Measurements from ENCODE around the gene P4HA2.

GRCh38 chr5:132237670-132238069 is 10.0 kb upstream of the P4HA2 start:
- TF ChIP-seq CTCF (IDR thresholded peaks at IDR 0.05): no peak
- no peak for TF ChIP-seq SIN3A (IDR thresholded peaks at IDR 0.05; ENCODE audit: borderline replicate concordance, insufficient read depth, low read depth, low read length)
- TF ChIP-seq POLR2AphosphoS5 (IDR thresholded peaks at IDR 0.05; ENCODE audit: low read depth, low read length): no peak
- no peak for TF ChIP-seq TCF7L2 (IDR thresholded peaks at IDR 0.05; ENCODE audit: low read depth, low read length)
- TF ChIP-seq, protein P1, sequence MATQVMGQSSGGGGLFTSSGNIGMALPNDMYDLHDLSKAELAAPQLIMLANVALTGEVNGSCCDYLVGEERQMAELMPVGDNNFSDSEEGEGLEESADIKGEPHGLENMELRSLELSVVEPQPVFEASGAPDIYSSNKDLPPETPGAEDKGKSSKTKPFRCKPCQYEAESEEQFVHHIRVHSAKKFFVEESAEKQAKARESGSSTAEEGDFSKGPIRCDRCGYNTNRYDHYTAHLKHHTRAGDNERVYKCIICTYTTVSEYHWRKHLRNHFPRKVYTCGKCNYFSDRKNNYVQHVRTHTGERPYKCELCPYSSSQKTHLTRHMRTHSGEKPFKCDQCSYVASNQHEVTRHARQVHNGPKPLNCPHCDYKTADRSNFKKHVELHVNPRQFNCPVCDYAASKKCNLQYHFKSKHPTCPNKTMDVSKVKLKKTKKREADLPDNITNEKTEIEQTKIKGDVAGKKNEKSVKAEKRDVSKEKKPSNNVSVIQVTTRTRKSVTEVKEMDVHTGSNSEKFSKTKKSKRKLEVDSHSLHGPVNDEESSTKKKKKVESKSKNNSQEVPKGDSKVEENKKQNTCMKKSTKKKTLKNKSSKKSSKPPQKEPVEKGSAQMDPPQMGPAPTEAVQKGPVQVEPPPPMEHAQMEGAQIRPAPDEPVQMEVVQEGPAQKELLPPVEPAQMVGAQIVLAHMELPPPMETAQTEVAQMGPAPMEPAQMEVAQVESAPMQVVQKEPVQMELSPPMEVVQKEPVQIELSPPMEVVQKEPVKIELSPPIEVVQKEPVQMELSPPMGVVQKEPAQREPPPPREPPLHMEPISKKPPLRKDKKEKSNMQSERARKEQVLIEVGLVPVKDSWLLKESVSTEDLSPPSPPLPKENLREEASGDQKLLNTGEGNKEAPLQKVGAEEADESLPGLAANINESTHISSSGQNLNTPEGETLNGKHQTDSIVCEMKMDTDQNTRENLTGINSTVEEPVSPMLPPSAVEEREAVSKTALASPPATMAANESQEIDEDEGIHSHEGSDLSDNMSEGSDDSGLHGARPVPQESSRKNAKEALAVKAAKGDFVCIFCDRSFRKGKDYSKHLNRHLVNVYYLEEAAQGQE (IDR thresholded peaks at IDR 0.05; ENCODE audit: insufficient read depth in 1 of 2, low read depth in 2 of 2, low read length in 1 of 2): no peak

All from Panc1 (cell line).